HG02973 (cell line): ENCODE measurements around the gene MAP3K5.
"Not testable (repeated sequence)": the region's sequence is repeated elsewhere in the genome, so short reads cannot be mapped to it uniquely, and the experiment has no call there.

ENCODE experiments used
- ATAC-seq: cut with Tn5 transposase; IDR thresholded peaks from one replicate; pipeline ENCODE4 v1.9.1; 2021; ENCODE audit warnings: moderate library complexity; ENCODE audit not compliant: unreplicated experiment

Gene MAP3K5

GRCh38 chr6:136696238-136696637 lies 96.0 kb downstream of the MAP3K5 start:
- ATAC-seq: no peak

- no peak for ATAC-seq
These were observed 96.9 kb downstream of the MAP3K5 start for GRCh38 chr6:136695412-136695811.

GRCh38 chr6:136693090-136693489 lies 99.2 kb downstream of the MAP3K5 start:
- no peak for ATAC-seq

GRCh38 chr6:136687894-136688293 lies 104.4 kb downstream of the MAP3K5 start:
- not testable (repeated sequence) for ATAC-seq

GRCh38 chr6:136685540-136686108 lies 106.7 kb downstream of the MAP3K5 start:
- ATAC-seq: no peak

GRCh38 chr6:136684466-136684865 lies 107.8 kb downstream of the MAP3K5 start:
- no peak for ATAC-seq

GRCh38 chr6:136683209-136683941 lies 108.9 kb downstream of the MAP3K5 start:
- no peak for ATAC-seq

GRCh38 chr6:136682292-136682691 lies 110.0 kb downstream of the MAP3K5 start:
- ATAC-seq: no peak

- ATAC-seq: no peak
These were observed 114.5 kb downstream of the MAP3K5 start for GRCh38 chr6:136677822-136678221.

- ATAC-seq: no peak
These were observed 114.9 kb downstream of the MAP3K5 start for GRCh38 chr6:136677344-136677743.

GRCh38 chr6:136676075-136676474 lies 116.2 kb downstream of the MAP3K5 start:
- ATAC-seq: no peak

- no peak for ATAC-seq
These were observed 118.7 kb downstream of the MAP3K5 start for GRCh38 chr6:136673571-136673970.

- ATAC-seq: no peak
These were observed 120.1 kb downstream of the MAP3K5 start for GRCh38 chr6:136672144-136672543.

GRCh38 chr6:136669299-136669699 lies 123.0 kb downstream of the MAP3K5 start:
- ATAC-seq: no peak

GRCh38 chr6:136668571-136668970 lies 123.7 kb downstream of the MAP3K5 start:
- ATAC-seq: no peak

GRCh38 chr6:136666041-136666440 lies 126.2 kb downstream of the MAP3K5 start:
- no peak for ATAC-seq

- no peak for ATAC-seq
These were observed 129.7 kb downstream of the MAP3K5 start for GRCh38 chr6:136662347-136663237.

- no peak for ATAC-seq
These were observed 131.6 kb downstream of the MAP3K5 start for GRCh38 chr6:136660727-136661126.

GRCh38 chr6:136659991-136660499 lies 132.2 kb downstream of the MAP3K5 start:
- ATAC-seq: no peak

- ATAC-seq: no peak
These were observed 133.6 kb downstream of the MAP3K5 start for GRCh38 chr6:136658711-136659110.

- no peak for ATAC-seq
These were observed 134.6 kb downstream of the MAP3K5 start for GRCh38 chr6:136657666-136658065.
